PC-3 (cell line): ENCODE measurements around the gene IFNA2. TPM values are rescaled to one million over a fixed set of nuclear protein-coding genes. Genes with fewer than 3 reads are reported as not detected.
A peak's percentile ranks its signal among the peaks of the same experiment; 100 is the strongest.

Experiments
- ATAC-seq: fragments of 200-7000 bp; cut with Tn5 transposase; 2 replicates; pipeline ENCODE4 v1.9.1; 2020; ENCODE audit warnings: mild to moderate bottlenecking, moderate library complexity
- BruUV-seq: library from RNA; stranded (reverse); fragments of 400-500 nt; replicated peaks from 2 replicates; lab custom pipeline; 2021; lab: Mats Ljungman, UMichigan
- CTCF ChIA-PET: fragments of 300-600 bp; sonication (Branson Sonifier 250); formaldehyde crosslinking; loops from one replicate; lab custom pipeline; 2022; ENCODE audit warnings: antibody characterized with exemption; lab: Charles Lee
- POLR2A ChIA-PET: fragments of 300-600 bp; sonication (Branson Sonifier 250); formaldehyde crosslinking; loops from one replicate; lab custom pipeline; 2022; ENCODE audit warnings: antibody characterized with exemption; ENCODE audit not compliant: unreplicated experiment; lab: Charles Lee
- DNase-seq: peaks from one replicate; pipeline ENCODE4 v3.0.0-alpha.2; 2015
- H2AFZ ChIP-seq: fragments of 300-600 bp; sonication (generic); 2 replicates; pipeline ENCODE4 v1.6.0; 2016; ENCODE audit warnings: antibody characterized with exemption, low read length
- H3F3A ChIP-seq: fragments of 300-600 bp; sonication (generic); one replicate; pipeline ENCODE4 v1.6.0; 2017; ENCODE audit warnings: antibody characterized with exemption, low read length, control low read depth, mild to moderate bottlenecking; ENCODE audit not compliant: unreplicated experiment
- H3K27ac ChIP-seq: fragments of 300-600 bp; sonication (generic); 2 replicates; pipeline ENCODE4 v1.5.1; 2016; ENCODE audit warnings: mild to moderate bottlenecking, low read length
- H3K27me3 ChIP-seq: fragments of 300-600 bp; sonication (generic); 2 replicates; pipeline ENCODE4 v1.6.1; 2016; ENCODE audit warnings: low read length, mixed read lengths
- H3K36me3 ChIP-seq: fragments of 300-600 bp; sonication (generic); 2 replicates; pipeline ENCODE4 v1.6.1; 2016; ENCODE audit warnings: low read depth, mixed run types, low read length, mixed read lengths
- H3K4me1 ChIP-seq: fragments of 300-600 bp; sonication (generic); 2 replicates; pipeline ENCODE4 v1.5.1; 2016; ENCODE audit warnings: low read length; ENCODE audit not compliant: insufficient read depth
- H3K4me2 ChIP-seq: fragments of 300-600 bp; sonication (generic); 2 replicates; pipeline ENCODE4 v1.6.0; 2016; ENCODE audit warnings: low read length
- H3K4me3 ChIP-seq: fragments of 300-600 bp; sonication (generic); 2 replicates; pipeline ENCODE4 v1.5.1; 2016; ENCODE audit warnings: mild to moderate bottlenecking, low read length, mixed read lengths
- H3K79me2 ChIP-seq: fragments of 300-600 bp; sonication (generic); 2 replicates; pipeline ENCODE4 v1.6.1; 2017; ENCODE audit warnings: low read length, mixed read lengths
- H3K9ac ChIP-seq: fragments of 300-600 bp; sonication (generic); 2 replicates; pipeline ENCODE4 v1.6.0; 2016; ENCODE audit warnings: mild to moderate bottlenecking, low read length
- H3K9me2 ChIP-seq: fragments of 300-600 bp; sonication (generic); replicated peaks from 2 replicates; pipeline ENCODE4 v1.6.1; 2016; ENCODE audit warnings: mixed run types, low read length, mixed read lengths
- H3K9me3 ChIP-seq: fragments of 300-600 bp; sonication (generic); 2 replicates; pipeline ENCODE4 v1.6.1; 2016; ENCODE audit warnings: low read length, mixed read lengths
- H4K20me1 ChIP-seq: fragments of 300-600 bp; sonication (generic); 2 replicates; pipeline ENCODE4 v1.6.1; 2016; ENCODE audit warnings: low read length, mixed read lengths
- CTCF ChIP-seq: fragments of 300-600 bp; sonication (generic); conservative IDR thresholded peaks from 2 replicates; pipeline ENCODE4 v1.5.1; 2017; ENCODE audit warnings: antibody characterized with exemption, low read depth, mild to moderate bottlenecking, low read length
- EZH2 ChIP-seq: fragments of 300-600 bp; sonication (generic); IDR thresholded peaks from one replicate; pipeline ENCODE4 v1.6.1; 2017; ENCODE audit warnings: antibody characterized with exemption, mild to moderate bottlenecking, low read length; ENCODE audit not compliant: unreplicated experiment
- EZH2phosphoT487 ChIP-seq: fragments of 300-600 bp; sonication (generic); IDR thresholded peaks from 2 replicates; pipeline ENCODE4 v1.6.1; 2018; ENCODE audit warnings: mild to moderate bottlenecking, antibody characterized with exemption, low read length, borderline replicate concordance
- intact Hi-C: fragments of 100-400 bp; cut with micrococcal nuclease; formaldehyde crosslinking; loops from 2 replicates; pipeline ENCODE4 v1.9.0; 2023
- total RNA-seq: library from RNA; depleted of rRNA; stranded (reverse); fragments of >200 nt; gene quantifications from 2 replicates; pipeline ENCODE4 v1.2.3, GENCODE V29; 2014

The IFNA2 gene
- total RNA-seq, 1 experiment from 2014 or later, result not detected

- Histone ChIP-seq H3K9me3 (no peaks in the 10 kb centered on the region), H3K4me1 (0 out of 2 replicates have a peak, but pooled peaks cover 5% of the 10 kb centered on the region), H3K4me3 (no peak overlapping the region), H3K79me2 (no peaks in the 10 kb centered on the region), H4K20me1 (no peaks in the 10 kb centered on the region), H2AFZ (no peak overlapping the region), H3K36me3 (no peaks in the 10 kb centered on the region), H3K27ac (no peak overlapping the region), H3K9me2 (no peaks in the 10 kb centered on the region), H3F3A (no peaks in the 10 kb centered on the region), H3K9ac (no peak overlapping the region), H3K4me2 (no peak overlapping the region), H3K27me3 (peaks cover 3% of the 10 kb centered on the region; the same call in 1 of the 2 replicates)
- BruUV-seq, result no TSS peak
- CTCF ChIA-PET, result no interaction called here
- POLR2A ChIA-PET, result no interaction called here
- ATAC-seq (no peak), DNase-seq (no peak)
- intact Hi-C loops, result no loop called here
- no peak for TF ChIP-seq EZH2phosphoT487
- TF ChIP-seq EZH2, result no peak
- TF ChIP-seq CTCF, result no peak
These were observed 14.8 kb upstream of the IFNA2 start for GRCh38 chr9:21399956-21400355.

- DNase-seq, result no peak
- ATAC-seq, result no peak
- Histone ChIP-seq H3K9me2 (no peaks in the 10 kb centered on the region), H3K4me3 (no peak overlapping the region), H2AFZ (no peak overlapping the region), H3K9ac (no peak overlapping the region), H3K9me3 (no peaks in the 10 kb centered on the region), H3K4me2 (no peak overlapping the region), H3K36me3 (no peaks in the 10 kb centered on the region), H3F3A (no peaks in the 10 kb centered on the region), H3K27ac (no peak overlapping the region), H3K4me1 (0 out of 2 replicates have a peak, but pooled peaks cover 5% of the 10 kb centered on the region), H3K79me2 (no peaks in the 10 kb centered on the region), H4K20me1 (no peaks in the 10 kb centered on the region), H3K27me3 (peaks cover 3% of the 10 kb centered on the region; the same call in 1 of the 2 replicates)
- ChIA-PET POLR2A (no interaction called here), CTCF (interaction anchor here (0.5 kb wide), 1 partner anchor 163 kb away, joined by 3 read pairs; no protein-coding TSS in a partner anchor)
- intact Hi-C loops, result no loop called here
- no peak for TF ChIP-seq EZH2
- no TSS peak for BruUV-seq
These were observed 13.8 kb upstream of the IFNA2 start for GRCh38 chr9:21398955-21399489.

DNA sequence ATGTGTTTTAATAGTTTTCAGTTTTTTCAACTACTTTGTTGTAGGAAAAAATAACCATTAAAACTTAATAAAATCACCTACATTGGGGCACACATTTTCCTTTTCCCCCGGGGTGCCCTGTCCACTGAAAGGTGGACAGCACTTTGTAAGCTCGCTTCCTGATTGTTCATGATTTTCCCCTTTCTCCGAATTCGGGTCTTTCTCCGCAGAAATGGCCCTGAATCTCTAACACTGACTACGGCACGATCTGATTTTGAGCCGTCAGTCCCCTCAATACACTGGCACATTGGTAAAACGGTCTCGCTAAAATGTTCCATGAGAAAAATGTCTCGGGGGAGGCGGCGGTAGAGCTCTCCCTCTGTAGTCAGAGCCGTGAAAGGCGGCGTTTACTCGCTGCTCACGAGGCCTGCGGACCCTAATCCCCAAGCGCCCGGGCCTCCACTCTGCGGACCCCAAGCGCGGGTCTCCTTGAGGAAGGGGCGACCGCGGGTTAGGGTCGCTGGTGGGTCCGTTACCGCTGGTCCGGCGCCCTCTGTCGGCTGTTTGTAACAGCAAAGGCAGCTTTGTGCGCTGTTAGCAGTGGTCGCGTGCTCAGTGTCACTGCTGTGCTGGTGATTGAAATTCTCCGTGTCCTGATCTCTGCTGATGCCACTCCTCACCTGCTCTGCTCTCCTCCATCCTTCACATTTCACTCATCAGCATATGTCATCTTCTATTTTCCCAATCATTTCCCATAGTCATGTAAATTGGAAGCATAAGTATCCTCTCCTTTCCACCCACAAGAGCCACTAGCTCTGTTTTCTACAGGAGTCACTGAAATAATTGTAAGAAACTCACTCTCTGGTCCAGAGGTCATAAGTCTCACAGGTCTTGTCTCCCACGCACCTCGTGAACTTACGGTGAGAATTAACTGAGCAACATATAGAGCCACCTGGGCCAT lies 10.8 kb upstream of the IFNA2 start:
- Histone ChIP-seq H3K9me3 (no peaks in the 10 kb centered on the region), H3K4me2 (peak overlapping the region; percentile 86), H3K27ac (no peak overlapping the region), H3K4me3 (peak overlapping the region; percentile 76), H3K79me2 (no peaks in the 10 kb centered on the region), H3K27me3 (peaks cover 3% of the 10 kb centered on the region; the same call in 1 of the 2 replicates), H3K9ac (peak overlapping the region; percentile 14; the same call in 1 of the 2 replicates), H2AFZ (peak overlapping the region; percentile 91), H4K20me1 (no peaks in the 10 kb centered on the region), H3K36me3 (no peaks in the 10 kb centered on the region), H3K9me2 (no peaks in the 10 kb centered on the region), H3K4me1 (0 out of 2 replicates have a peak, but pooled peaks cover 5% of the 10 kb centered on the region), H3F3A (no peaks in the 10 kb centered on the region)
- ATAC-seq (peak; percentile 84), DNase-seq (peak; percentile 43)
- ChIA-PET CTCF (interaction anchor here (0.6 to 1.4 kb wide), 6 partner anchors 39 to 143 kb away, joined by 3 to 29 read pairs (median 3); partner anchors contain the start of gene KLHL9), POLR2A (no interaction called here)
- intact Hi-C loops, result loop anchor here (1.0 to 2.0 kb wide), 2 partner anchors 70 to 143 kb away; no protein-coding TSS in a partner anchor
- TF ChIP-seq CTCF (peak; percentile 90), EZH2 (no peak), EZH2phosphoT487 (no peak)
- no TSS peak for BruUV-seq
